ENCODE measurements around the gene EGFLAM.
A peak's percentile ranks its signal among the peaks of the same experiment; 100 is the strongest.

Gene EGFLAM

GRCh38 chr5:38420246-38420645 lies 161.9 kb downstream of the EGFLAM start:
- peak; percentile 10 for DNase-seq (ENCODE audit: low read depth)

GRCh38 chr5:38420691-38421390 lies 162.5 kb downstream of the EGFLAM start:
- DNase-seq (ENCODE audit: low read depth), result peak; percentile 83

- DNase-seq (ENCODE audit: low read depth), result no peak
Observed at GRCh38 chr5:38422622-38423021, 164.3 kb downstream of the EGFLAM start.

DNA sequence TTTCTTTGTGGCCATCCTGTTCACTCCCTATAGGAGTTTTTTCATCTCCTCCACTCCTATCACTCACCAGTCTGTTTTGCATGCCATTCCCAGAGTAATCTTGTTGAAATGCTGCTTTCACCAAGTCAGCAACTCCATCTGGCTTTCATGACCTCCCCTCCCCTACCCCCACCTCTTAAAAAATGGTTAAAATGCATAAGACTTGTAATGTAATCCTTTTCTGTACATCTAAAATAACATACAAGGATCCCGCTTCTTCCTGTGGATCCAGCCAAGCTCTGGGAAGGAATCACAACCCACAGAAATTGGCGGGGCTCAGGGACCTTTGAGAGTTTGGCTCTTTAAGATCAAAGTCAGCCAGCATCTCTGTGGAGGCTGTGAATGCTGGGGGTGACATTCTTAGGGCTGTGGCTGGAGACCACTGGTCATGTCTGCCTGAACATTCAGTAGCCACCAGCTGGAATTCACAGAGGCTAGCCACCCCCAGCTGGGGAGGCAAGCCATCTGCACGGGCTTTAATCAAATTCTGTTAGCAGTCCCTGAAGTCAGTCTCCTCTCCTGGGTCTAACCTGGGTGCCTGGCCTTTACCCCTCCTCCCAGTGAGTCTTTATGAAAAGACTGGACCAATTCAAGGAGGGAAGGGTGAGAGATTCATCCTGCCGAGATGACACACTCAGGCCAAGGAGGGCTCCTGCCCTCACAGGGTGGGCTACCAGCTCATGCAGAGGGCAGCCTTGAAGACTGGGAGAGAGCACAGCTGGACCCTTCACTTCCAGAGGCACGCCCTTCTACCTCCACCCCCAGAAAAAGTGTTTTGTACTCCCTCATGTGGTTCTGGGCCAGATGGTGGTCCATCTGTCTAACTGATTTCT lies 165.2 kb downstream of the EGFLAM start:
- DNase-seq (ENCODE audit: low read depth), result no peak

GRCh38 chr5:38424148-38425060 lies 166.0 kb downstream of the EGFLAM start:
- DNase-seq (ENCODE audit: low read depth), result no peak

DNA sequence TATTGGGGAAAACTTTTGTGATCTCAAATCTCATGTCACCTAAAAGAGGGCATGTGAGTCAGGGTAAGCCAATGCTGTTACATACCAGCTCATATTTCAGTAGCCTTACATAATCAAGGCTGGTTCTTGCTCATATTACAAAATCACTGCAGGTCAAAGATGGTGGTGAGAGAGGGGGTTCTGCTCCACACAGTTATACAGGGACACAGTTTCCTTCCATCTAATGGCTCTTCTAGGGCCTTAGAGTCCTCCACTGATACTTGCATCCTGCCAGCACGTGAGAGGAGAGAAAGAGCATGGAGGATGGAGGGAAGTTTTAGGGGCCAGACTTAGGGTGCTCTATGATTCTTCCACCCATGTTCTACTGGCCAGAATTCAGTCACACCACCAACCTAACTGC lies 168.1 kb downstream of the EGFLAM start:
- DNase-seq (ENCODE audit: low read depth), result no peak

GRCh38 chr5:38426986-38427950 lies 168.9 kb downstream of the EGFLAM start:
- peak; percentile 49 for DNase-seq (ENCODE audit: low read depth)

- DNase-seq (ENCODE audit: low read depth), result no peak
Observed at GRCh38 chr5:38431242-38431853, 173.0 kb downstream of the EGFLAM start.

DNA sequence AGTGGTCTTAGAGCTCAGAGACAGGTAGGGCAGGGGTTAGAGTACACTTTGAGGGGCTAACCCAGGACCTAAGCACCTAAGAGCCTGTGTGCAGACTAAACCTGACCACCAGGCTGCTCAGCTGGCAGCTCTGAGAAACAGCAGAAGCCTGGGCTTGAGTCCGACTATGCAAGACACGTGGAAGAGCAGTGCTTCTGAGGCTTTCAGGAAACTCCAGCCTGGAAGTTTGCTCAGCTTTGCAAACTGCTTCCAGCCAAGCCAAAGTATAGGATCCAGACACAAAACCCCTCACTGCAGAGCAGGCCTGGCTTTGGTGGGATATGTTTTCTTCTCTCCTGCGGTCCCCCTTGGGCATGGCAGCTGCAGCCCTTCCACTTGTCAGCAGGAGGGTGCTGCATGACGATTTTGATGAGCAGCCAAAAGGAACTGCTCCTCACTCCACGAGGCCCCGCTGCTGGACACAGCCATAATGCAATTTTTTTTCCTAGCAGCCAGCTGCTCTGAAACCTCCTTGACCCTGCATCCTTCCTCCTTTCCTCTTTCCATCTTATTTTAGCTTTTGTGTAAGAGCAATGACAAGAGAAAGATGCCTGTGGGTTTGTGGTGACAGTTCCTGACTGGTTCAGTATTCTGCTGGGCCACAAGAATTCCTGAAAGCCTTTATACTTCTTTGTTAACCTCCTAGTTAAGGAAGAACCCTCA lies 175.0 kb downstream of the EGFLAM start:
- peak; percentile 50 for DNase-seq (ENCODE audit: low read depth)

- no peak for DNase-seq (ENCODE audit: low read depth)
Observed at GRCh38 chr5:38434966-38435705, 176.8 kb downstream of the EGFLAM start.

DNA sequence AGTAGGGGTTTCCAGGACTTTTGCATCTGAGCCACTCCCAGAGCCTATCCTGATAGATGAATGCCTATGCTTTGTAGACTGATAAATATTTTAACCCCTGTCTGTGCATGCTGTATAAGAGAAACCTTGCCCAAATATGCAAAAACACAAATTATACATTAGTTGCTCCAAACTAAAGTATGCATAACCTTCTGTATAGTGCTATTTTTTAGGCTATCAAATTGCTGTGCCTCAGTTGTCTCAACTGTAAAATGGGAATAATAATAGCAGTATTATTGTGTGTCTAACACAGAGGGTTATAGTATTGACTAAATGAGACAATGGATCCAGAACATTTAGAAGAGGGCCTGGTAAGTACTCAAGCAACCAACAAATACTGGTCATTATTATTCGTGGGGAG lies 180.4 kb downstream of the EGFLAM start:
- no peak for DNase-seq (ENCODE audit: low read depth)

DNA sequence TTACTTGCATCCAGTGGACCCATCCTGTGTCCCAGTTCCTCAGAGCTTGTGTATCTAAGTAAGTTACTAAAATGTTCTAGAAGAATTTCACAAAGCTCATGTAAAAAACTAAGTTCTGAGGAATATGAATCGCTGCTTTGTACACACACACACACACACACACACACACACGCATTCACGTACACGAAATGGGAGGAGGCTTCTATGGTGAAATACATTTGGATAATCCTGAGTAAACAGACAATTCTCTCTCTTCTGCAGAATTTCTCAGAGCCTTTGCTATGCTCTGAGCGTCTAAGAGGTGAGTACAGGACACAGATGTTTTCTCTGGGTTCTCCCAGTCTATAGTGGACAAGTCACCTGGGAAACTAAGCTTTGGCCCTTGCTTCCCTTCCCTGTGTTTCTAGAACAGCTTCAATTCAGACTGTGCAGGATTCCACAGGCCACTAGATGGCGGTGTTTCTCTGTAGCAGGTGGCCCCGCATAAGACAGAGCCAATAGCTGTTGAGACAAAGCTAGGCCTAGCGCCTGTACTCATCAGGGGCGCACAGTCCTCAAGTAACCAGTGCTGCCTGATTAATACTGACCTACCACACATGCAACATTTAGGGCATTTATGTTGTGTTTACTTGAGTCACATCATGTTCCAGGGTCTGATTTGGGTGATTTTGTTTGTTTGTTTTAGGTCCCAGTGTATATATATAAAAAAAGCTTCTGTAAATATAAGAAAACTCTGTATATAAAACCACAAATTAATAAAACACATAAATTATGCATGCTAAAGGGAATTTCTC lies 183.3 kb downstream of the EGFLAM start:
- DNase-seq (ENCODE audit: low read depth), result peak; percentile 91

DNA sequence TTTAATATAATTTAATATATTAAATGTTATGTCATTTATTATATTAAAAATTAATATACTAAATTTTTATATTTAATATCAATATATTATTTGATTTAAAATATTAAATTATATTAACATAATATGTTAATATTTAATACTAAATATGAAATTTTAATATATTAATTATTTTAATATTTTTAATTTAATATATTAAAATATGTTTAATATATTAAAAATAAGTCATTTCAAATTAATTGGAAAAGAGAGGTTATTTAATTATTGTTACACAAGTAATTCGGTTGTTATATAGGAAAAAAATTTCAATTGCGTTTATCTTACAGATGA lies 183.9 kb downstream of the EGFLAM start:
- DNase-seq (ENCODE audit: low read depth), result no peak

DNA sequence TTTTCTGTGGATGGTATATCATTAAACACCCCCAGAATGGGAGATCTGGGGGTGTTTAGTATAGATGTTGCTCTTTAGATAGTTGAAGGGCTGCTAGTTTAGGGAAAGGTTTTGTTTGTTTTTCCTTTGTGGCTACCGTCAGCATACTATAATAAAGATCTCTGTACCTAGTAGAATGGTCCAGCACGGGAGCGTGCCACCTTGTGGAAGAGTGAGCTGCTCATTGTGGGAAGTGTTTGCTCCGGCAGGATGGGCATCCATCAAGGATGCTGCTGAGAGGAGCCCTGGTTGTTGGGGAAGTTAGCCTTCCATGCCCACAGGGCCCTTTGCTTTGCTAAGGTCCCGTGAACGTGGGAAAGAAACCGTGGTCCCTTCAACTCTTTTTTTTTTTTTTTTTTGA lies 185.0 kb downstream of the EGFLAM start:
- no peak for DNase-seq (ENCODE audit: low read depth)

DNA sequence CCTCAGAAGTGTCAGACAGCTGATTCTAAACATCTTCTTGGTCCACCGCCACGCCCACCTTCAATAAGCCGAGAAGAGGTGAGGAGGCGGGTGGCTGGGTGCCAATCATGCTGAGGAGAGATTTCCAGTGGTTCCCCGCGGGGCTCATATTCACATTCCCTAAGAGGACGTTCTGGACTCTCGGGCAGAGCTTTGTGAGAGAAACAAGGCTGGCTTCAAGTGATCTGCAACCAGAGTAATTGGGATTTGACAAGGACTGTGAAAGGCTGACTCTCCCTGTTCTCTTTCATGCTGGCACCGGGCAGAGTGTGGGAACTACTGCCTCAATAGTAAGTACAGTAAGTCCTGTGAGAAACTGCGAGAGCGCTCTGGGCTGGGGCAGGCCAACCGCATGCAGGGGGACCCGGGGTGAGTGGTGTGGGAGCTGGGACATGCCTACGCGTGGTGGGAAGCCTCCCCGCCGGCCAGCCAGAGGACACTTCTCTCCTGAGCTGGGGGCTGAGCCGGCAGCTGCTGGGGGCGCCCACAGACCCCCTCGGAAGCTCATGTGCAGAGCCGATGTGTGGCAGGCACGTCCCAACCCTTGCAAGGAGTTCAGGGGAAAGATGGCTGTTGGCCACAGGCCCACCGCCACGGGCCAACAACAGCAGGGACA lies 187.1 kb downstream of the EGFLAM start:
- peak; percentile 28 for DNase-seq (ENCODE audit: low read depth)

- DNase-seq (ENCODE audit: low read depth), result no peak
Observed at GRCh38 chr5:38446029-38446522, 187.7 kb downstream of the EGFLAM start.

- no peak for DNase-seq (ENCODE audit: low read depth)
Observed at GRCh38 chr5:38447056-38447455, 188.7 kb downstream of the EGFLAM start.

DNA sequence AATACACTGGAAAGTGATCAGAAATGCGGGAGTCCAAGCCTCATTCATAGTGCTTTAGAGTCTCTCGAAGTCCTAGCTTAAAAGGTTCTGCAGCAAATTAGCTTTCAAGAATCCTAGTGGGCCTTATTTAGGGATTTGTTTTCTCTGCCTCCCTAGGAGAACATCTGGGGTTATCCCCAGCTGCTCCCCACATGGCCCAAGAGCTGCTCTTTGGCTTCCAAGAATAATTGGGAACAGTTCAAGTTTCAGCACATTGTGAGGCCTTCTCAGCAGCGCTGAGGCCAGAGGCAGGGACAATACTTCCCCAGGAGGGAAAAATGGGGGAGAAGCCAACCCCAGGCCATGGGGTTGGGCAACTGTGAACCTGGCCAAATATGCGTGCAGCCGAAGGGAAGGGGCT lies 189.4 kb downstream of the EGFLAM start:
- DNase-seq (ENCODE audit: low read depth), result no peak
